Left hindlimb (tissue), 1 donor: ENCODE measurements around the gene PDGFD.

Experiments used
- DNase-seq: peaks from one replicate; pipeline ENCODE4 v3.0.0-alpha.2; 2018

The PDGFD gene

DNA sequence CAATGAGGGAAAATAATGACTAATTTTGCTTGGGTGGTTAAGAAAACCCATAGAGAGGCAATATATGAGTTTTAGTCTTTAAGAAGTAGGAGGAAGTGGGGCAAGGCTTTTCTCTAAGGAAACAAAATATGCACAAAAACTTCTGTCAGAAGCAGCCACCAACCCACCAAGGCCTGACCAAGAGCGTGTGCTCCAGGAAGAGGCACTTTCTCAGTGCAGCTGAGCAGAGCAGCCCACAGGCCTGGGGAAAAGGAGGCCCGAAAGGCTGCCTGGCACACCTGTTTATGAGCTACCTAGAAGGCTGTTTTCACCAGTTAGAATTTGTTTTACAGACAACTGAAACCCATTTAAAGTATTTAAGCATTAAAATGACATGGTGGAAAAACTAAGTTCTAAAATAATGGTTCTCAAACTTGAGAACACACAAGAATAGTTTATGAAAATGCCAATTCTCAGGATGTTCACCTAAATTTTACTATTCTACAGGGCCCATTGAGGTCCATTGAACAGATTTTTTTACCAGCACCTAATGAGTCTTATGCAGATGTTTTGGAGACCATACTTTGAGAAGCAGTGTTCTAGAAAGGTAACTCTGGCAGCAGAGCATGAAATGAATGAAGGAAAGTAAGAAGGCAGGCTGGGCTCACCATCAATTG is 288.0 kb downstream of the PDGFD start:
- no peak for DNase-seq

DNA sequence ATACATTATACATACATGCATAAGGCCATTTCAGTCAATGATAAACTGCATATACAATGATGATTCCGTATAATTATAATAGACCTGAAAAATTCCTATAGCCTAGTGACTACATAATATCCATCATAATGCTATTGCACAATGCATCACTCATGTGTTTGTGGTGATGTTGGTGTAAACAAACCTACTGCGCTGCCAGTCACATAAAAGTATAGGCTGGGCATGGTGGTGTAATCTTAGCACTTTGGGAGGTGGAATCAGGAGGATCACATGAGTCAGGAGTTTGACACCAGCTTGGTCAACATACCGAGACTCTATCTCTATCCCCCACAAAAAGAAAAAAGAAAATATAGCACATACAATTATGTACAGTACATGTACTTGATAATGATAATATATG is 291.2 kb downstream of the PDGFD start:
- DNase-seq = no peak

DNA sequence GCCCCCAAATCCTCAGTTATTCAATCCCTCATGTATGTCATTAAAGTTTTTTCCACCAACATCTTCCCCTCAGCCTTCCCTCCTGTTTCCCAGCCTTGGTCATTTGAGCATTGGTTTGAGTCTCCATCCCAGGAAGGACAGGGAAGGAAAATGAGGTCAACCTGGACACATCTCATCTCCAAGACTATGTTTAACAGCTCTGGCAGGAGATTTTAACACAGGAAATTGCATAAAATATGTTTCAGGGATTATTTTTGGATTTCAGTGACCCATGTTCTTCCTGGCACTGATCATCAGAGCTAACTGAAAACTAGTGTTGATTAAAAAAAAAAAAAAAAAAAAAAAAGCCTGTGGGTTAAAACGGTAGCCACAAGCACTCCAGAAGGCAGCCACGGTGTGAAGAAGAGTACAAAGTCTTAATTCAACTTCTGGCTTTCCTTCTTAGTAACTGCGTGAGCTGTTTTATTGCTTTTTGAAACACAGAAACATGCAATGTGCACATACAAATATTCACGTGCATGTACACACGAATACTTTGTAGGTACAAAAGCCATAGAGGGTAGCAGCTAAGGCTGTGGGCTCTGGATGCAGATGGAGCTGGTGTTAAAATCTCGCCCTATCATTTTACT is 291.9 kb downstream of the PDGFD start:
- no peak for DNase-seq

DNA sequence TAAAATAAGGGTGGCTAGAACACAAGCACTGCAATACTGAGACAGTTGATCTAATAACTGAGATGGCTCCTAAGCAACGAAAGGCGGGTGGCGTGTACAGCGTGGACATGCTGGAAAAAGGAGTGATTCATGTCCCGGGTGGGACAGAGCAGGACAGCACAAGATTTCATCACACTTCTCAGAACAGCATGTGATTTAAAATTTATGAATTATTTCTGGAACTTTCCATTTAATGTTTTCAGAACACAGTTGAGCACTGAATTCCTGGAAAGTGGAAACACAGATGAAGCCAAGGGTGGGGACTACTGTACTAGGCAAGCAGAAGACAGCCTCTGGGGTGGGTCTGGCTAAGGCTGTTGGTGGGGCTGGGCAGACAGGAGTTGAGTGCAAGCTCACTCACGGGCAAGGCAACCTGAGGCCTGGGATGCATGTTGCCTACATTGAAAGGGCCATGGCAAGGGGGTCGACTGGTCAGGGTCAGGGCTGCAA is 293.1 kb downstream of the PDGFD start:
- peak; percentile 34 for DNase-seq

DNA sequence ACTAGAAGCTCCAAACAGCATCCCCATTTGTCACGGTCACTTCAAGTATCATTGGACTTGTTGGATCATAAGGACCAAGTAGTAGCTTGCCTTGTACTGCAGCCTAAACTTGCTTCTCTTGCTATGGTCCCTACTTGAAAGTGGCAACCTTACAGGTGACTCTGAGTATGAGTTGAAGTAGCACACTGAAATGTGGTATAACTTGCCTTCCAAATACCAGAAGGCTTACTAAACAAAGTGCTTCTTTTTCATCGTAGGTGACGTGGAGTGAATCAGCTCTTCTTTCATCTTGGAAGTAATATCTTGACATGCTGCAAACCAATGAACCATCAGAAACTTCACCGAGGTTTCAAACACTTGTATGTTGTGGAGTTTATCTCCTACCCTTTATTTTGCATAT is 296.5 kb downstream of the PDGFD start:
- DNase-seq = no peak

DNA sequence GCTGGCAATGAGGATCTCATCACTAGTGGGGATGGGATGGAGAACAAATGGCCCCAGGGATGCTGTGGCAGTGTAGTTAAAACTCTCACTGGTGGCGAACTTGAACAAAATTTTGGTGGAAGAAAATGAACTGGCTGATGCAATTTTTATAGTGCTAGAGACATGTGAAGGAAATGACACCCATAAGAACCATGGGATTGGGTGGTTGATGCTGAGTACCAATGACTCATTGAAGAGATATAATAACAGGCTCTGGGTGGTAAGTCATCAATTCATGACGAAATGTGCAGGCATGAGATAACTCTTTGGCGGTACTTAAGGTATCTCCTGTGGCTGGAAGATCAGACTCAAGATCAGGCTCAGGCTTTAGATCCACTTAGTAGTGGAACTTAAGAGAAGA is 300.4 kb downstream of the PDGFD start:
- no peak for DNase-seq

DNA sequence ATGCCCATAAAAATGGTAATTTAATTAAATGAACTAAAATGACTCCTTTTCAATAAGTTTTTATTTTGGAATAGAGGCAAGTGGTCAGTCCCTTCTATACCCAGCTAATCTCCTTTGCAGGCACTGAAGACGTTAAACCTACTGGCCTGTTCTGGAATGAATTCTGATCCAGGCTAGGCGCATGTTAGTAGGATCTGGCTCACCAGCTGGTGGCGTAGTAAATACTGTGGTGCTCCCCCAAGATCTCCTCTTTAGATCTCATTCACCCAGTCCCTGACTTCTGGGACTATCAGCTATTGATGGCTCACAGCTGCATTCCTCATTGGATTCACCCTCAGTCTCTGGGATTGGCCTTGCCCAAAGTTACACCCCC is 301.2 kb downstream of the PDGFD start:
- no peak for DNase-seq

DNA sequence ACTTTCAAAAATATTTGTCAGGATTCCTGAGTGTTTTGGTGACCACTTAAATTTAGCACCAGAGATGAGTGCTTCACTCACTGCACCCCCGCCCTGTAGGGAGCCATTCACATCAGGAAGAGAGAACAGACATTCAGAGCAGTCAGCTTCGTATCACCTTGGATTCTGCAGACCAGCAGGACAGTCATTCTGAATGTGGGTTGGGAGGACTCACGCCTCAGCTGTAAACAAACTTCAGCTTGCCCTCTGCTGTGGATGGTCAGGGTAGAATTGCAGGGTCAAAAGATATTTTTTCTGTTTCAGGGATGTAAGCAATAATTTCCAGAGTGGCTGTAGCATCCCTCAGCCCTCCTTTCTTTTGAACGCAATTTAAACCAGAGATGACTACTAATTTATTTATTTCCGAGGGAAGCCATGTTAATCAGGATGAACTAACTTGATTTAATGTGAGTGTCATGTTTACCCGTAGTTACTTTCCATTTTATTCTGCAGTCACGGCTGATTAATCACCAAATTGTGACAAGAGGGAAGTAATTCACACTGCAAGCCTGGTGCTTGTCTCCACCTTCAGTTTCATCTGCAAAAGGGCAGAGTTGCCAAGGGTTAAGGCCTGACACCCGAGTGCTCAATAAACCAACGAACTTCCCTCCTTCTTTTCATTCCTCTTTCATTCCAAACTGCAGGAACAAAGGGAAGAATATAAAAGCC is 301.7 kb downstream of the PDGFD start:
- no peak for DNase-seq
